WTC11 (cell line): Measurements from ENCODE around the gene SORL1. TPM values are rescaled to one million over a fixed set of nuclear protein-coding genes. Genes with fewer than 3 reads are reported as not detected.
A peak's percentile ranks its signal among the peaks of the same experiment; 100 is the strongest.

Source experiments
- ATAC-seq: fragments of 200-7000 bp; cut with Tn5 transposase; 2 replicates; pipeline ENCODE4 v1.10.0; 2021; ENCODE audit warnings: mild to moderate bottlenecking, moderate library complexity
- CTCF ChIA-PET: fragments of 300-600 bp; sonication (Branson Sonifier 250); formaldehyde crosslinking; loops from one replicate; lab custom pipeline; 2021; ENCODE audit warnings: antibody characterized with exemption; lab: Charles Lee
- POLR2A ChIA-PET: fragments of 350-600 bp; sonication (Branson Sonifier 250); formaldehyde crosslinking; loops from one replicate; lab custom pipeline; 2021; ENCODE audit warnings: antibody characterized with exemption; lab: Charles Lee
- DNase-seq: peaks from one replicate; pipeline ENCODE4 v3.0.0; 2021; ENCODE audit warnings: low spot score
- H3K27ac Mint-ChIP-seq: 2 replicates; pipeline ENCODE4 v1.8.0; 2021; ENCODE audit warnings: mixed read lengths
- H3K27me3 Mint-ChIP-seq: 2 replicates; pipeline ENCODE4 v1.8.0; 2021; ENCODE audit warnings: low read depth, mild to moderate bottlenecking, moderate library complexity, mixed read lengths
- H3K36me3 Mint-ChIP-seq: 2 replicates; pipeline ENCODE4 v1.8.0; 2021; ENCODE audit warnings: mixed read lengths
- H3K4me1 Mint-ChIP-seq: 2 replicates; pipeline ENCODE4 v1.8.0; 2022; ENCODE audit warnings: mixed read lengths
- H3K4me3 Mint-ChIP-seq: 2 replicates; pipeline ENCODE4 v1.8.0; 2021; ENCODE audit warnings: mild to moderate bottlenecking, moderate library complexity, mixed read lengths
- H3K9me3 Mint-ChIP-seq: 2 replicates; pipeline ENCODE4 v1.8.0; 2021; ENCODE audit warnings: mixed read lengths
- ATF2 ChIP-seq: sonication (generic); formaldehyde crosslinking; IDR thresholded peaks from 2 replicates; pipeline ENCODE4 v1.8.1; 2022; ENCODE audit warnings: low read depth, missing genetic modification reagents, borderline replicate concordance
- ATF3 ChIP-seq: sonication (generic); formaldehyde crosslinking; conservative IDR thresholded peaks from 2 replicates; pipeline ENCODE4 v1.8.1; 2022; ENCODE audit warnings: mild to moderate bottlenecking, missing genetic modification reagents
- CDX4 ChIP-seq: fragments of 250-450 bp; sonication (Bioruptor Pico); IDR thresholded peaks from 2 replicates; pipeline ENCODE4 v1.9.0; 2021; ENCODE audit warnings: moderate library complexity, mild to moderate bottlenecking, inconsistent platforms, borderline replicate concordance
- CREM ChIP-seq: sonication (generic); formaldehyde crosslinking; IDR thresholded peaks from 2 replicates; pipeline ENCODE4 v1.8.1; 2022; ENCODE audit warnings: mild to moderate bottlenecking, missing genetic modification reagents, moderate library complexity
- GTF2I ChIP-seq: fragments of 250-450 bp; sonication (Bioruptor Pico); conservative IDR thresholded peaks from 2 replicates; pipeline ENCODE4 v1.4.0; 2021; ENCODE audit warnings: mild to moderate bottlenecking
- OVOL2 ChIP-seq: fragments of 250-450 bp; sonication (Bioruptor Pico); IDR thresholded peaks from 2 replicates; pipeline ENCODE4 v1.9.0; 2021; ENCODE audit warnings: mild to moderate bottlenecking, borderline replicate concordance
- PRDM15 ChIP-seq: sonication (generic); formaldehyde crosslinking; IDR thresholded peaks from 2 replicates; pipeline ENCODE4 v1.8.0; 2022; ENCODE audit warnings: missing genetic modification reagents
- SOX15 ChIP-seq: fragments of 250-450 bp; sonication (Bioruptor Pico); IDR thresholded peaks from 2 replicates; pipeline ENCODE4 v1.9.0; 2021; ENCODE audit warnings: mild to moderate bottlenecking
- USF2 ChIP-seq: sonication (generic); formaldehyde crosslinking; IDR thresholded peaks from 2 replicates; pipeline ENCODE4 v1.8.1; 2023; ENCODE audit warnings: mild to moderate bottlenecking, missing genetic modification reagents, moderate library complexity
- ZNF219 ChIP-seq: sonication (generic); formaldehyde crosslinking; IDR thresholded peaks from 2 replicates; pipeline ENCODE4 v1.8.0; 2023; ENCODE audit warnings: missing genetic modification reagents, mild to moderate bottlenecking, borderline replicate concordance
- ZNF263 ChIP-seq: sonication (generic); formaldehyde crosslinking; IDR thresholded peaks from 2 replicates; pipeline ENCODE4 v1.8.1; 2022; ENCODE audit warnings: low read depth, mild to moderate bottlenecking, moderate library complexity, missing genetic modification reagents
- total RNA-seq: library from RNA; stranded (reverse); gene quantifications from 3 replicates; pipeline ENCODE4 v1.2.3, GENCODE V29; 2021

Gene SORL1
- total RNA-seq, 1 experiment from 2014 or later: 87.1 TPM

- ATAC-seq: no peak
- ChIA-PET CTCF (interaction anchor here (0.7 to 1.3 kb wide), 5 partner anchors 9 to 1332 kb away, joined by 3 to 4 read pairs (median 3); no protein-coding TSS in a partner anchor), POLR2A (no interaction called here)
- peaks cover 26% of the 10 kb centered on the region for H3K4me1 Mint-ChIP-seq
- no peak overlapping the region for H3K4me3 Mint-ChIP-seq
- H3K9me3 Mint-ChIP-seq: no peaks in the 10 kb centered on the region
- H3K27me3 Mint-ChIP-seq: no peaks in the 10 kb centered on the region
- no peak overlapping the region for H3K27ac Mint-ChIP-seq
- no peak for DNase-seq
- TF ChIP-seq ZNF263 (CRISPR knock-in tag) (no peak), ZNF219 (CRISPR knock-in tag) (no peak)
- H3K36me3 Mint-ChIP-seq: no peaks in the 10 kb centered on the region
These were observed 10.6 kb upstream of the SORL1 start for GRCh38 chr11:121441521-121441920.

- Mint-ChIP-seq H3K27me3 (no peaks in the 10 kb centered on the region), H3K36me3 (no peaks in the 10 kb centered on the region), H3K27ac (0 out of 2 replicates have a peak overlapping the region, but pooled peaks have one; percentile 66), H3K4me1 (peaks cover 44% of the 10 kb centered on the region), H3K9me3 (no peaks in the 10 kb centered on the region), H3K4me3 (no peak overlapping the region)
- ChIA-PET POLR2A (no interaction called here), CTCF (interaction anchor here (0.8 kb wide), 1 partner anchor 17 kb away, joined by 3 read pairs; no protein-coding TSS in a partner anchor)
- no peak for TF ChIP-seq GTF2I (CRISPR knock-in tag)
- TF ChIP-seq OVOL2: no peak
- DNase-seq: no peak
- ATAC-seq: no peak
These were observed 8.3 kb upstream of the SORL1 start for GRCh38 chr11:121443688-121444275.

- Mint-ChIP-seq H3K4me3 (no peak overlapping the region), H3K36me3 (peaks cover 3% of the 10 kb centered on the region; the same call in 1 of the 2 replicates), H3K27ac (no peak overlapping the region), H3K9me3 (peaks cover 4% of the 10 kb centered on the region), H3K4me1 (peaks cover 48% of the 10 kb centered on the region), H3K27me3 (peaks cover 3% of the 10 kb centered on the region; the same call in 1 of the 2 replicates)
- no peak for DNase-seq
- CTCF ChIA-PET: no interaction called here
- POLR2A ChIA-PET: no interaction called here
- ATAC-seq: no peak
- TF ChIP-seq USF2 (CRISPR knock-in tag): no peak
- no peak for TF ChIP-seq GTF2I (CRISPR knock-in tag)
- no peak for TF ChIP-seq ATF2 (CRISPR knock-in tag)
These were observed 7.6 kb upstream of the SORL1 start for GRCh38 chr11:121444526-121444925.

GRCh38 chr11:121445071-121445768, 6.9 kb upstream of the SORL1 start:
- H3K9me3 Mint-ChIP-seq: peaks cover 4% of the 10 kb centered on the region
- POLR2A ChIA-PET: no interaction called here
- peaks cover 54% of the 10 kb centered on the region for H3K4me1 Mint-ChIP-seq
- DNase-seq: no peak
- CTCF ChIA-PET: no interaction called here
- H3K4me3 Mint-ChIP-seq: no peak overlapping the region
- TF ChIP-seq SOX15 (CRISPR knock-in tag): no peak
- no peak for TF ChIP-seq CREM
- TF ChIP-seq ATF3 (CRISPR knock-in tag): no peak
- TF ChIP-seq PRDM15 (CRISPR knock-in tag): no peak
- TF ChIP-seq CDX4: no peak
- TF ChIP-seq, all 79 proteins: peak for 0
- ATAC-seq: no peak
- H3K27ac Mint-ChIP-seq: peak overlapping the region; percentile 11; the same call in 1 of the 2 replicates
- H3K27me3 Mint-ChIP-seq: peaks cover 3% of the 10 kb centered on the region; the same call in 1 of the 2 replicates
- H3K36me3 Mint-ChIP-seq: peaks cover 3% of the 10 kb centered on the region; the same call in 1 of the 2 replicates
